SW 1271 (cell line): Measurements from ENCODE around the gene PACRGL.
"Not testable (repeated sequence)": the region's sequence is repeated elsewhere in the genome, so short reads cannot be mapped to it uniquely, and the experiment has no call there.

Experiments used
- DNase-seq, 2 experiments: peaks; one replicate each; lab custom pipeline; 2025; lab: John Stamatoyannopoulos, UW

The PACRGL gene

DNA sequence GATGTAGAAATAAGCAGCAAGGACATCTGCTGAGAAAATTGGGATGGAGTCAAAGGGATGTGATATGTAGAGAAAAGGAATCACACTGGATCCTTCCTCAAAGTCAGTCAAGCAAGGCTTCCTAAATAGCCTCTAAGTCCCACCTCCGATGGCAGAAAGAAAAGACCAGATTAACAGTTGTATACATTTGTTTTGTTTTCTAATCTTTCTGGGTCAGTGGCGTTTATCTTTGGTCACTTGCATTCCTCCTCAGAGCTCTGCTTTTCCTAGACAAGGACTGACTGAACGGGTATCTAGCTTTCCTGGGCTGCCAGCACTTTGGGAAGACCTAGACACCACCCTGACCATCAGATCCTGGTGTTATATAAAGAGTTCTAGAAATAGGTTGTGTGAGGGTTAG, 23.2 kb downstream of the PACRGL start:
- DNase-seq, result no peak

- DNase-seq, result no peak
Observed at GRCh38 chr4:20724915-20725314, 24.7 kb downstream of the PACRGL start.

DNA sequence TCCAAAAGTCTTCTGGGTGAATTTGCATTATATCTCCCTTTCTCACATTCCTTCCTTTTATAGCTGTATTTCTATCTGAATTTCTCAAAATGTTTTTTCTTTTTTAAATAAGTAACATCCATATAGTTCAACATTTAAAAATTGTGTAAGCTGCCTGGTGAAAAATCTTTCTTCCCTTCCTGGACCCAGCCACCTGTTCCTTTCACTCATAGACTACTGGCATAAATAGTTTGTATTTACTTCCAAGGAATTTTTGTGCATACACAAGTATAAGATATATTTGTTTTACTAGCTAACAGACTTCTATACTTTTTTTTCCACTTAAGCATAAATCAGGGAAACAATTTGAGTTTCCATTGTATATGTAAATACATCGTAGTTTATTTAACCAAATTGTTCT, 35.7 kb downstream of the PACRGL start:
- DNase-seq, result no peak

GRCh38 chr4:20746000-20746399, 45.7 kb downstream of the PACRGL start:
- not testable (repeated sequence) for DNase-seq

DNA sequence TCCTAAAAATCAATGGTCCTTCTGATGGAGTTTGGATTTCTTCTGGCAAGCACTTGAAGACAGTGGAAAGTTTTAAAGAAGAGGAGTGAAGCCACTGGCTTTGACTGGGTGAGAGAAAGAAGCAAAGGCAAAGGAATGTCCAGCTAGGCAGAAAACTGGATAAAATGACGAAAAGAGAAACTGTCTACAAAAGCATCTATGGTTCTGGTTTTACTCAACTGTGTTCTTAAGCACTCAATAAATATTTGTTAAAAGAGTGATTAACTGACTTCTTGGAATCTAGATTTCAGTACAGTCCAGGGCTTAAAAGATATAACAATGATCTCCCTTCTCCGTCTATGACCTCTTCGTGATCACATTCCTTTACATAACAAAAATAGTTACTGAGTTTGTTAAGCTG, 52.4 kb downstream of the PACRGL start:
- DNase-seq, result no peak

DNA sequence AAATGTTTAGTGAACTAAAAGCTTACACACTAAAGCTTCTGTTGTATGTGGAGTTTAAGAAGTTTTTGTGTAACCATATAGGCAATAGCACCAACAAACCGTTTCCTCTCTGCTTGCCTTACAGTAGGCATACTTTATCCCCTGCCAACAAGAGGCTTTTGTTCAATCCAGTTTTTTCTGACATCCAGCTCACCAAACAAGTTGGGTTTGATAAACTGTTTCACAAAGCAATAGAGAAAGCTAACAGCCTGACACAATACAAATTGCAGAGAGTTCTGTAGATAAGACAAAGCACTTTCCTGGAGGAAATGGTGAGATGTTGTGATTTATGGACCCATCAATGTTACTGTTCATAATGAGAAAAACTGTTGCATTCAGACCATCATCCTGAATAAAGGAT, 53.8 kb downstream of the PACRGL start:
- DNase-seq, result no peak

- DNase-seq, result no peak
Observed at GRCh38 chr4:20760053-20760452, 59.8 kb downstream of the PACRGL start.

DNA sequence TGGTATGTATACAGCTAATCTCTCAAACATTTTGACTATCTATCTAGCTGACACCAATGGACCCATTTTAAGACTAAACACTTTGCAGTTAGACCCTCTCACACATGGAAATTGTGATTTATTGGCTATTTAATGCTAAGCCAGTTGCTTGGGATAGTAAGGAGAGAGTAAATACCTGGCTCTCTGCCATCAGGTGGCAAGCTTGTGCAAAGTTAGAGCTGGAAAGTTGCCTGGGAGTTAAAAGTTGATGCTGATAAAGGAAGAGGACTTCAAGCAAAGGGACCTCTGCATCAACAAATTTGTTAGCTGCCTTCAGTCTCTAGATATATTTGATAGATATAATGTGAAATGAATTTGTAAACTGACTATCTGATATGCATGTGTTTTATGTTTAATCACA, 61.1 kb downstream of the PACRGL start:
- no peak for DNase-seq

DNA sequence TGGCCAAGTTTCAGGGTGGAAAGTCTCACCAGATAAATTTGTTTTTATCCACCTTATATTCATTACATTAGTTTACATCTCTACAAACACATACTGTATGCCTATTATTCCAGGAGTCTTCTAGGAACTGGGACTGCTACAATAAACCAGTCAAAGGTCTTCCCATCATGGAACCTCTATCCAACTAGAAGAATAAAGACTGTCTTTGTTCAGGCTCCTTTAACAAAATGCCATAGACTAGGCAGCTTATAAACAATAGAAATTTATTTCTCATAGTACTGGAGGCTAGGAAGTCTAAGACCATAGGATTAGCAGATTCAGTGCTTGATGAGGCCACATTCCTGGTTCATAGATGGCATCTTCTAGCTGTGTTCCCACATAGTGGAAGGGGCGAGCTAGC, 61.6 kb downstream of the PACRGL start:
- DNase-seq, result no peak

GRCh38 chr4:20764366-20764992, 64.2 kb downstream of the PACRGL start:
- DNase-seq, result no peak

DNA sequence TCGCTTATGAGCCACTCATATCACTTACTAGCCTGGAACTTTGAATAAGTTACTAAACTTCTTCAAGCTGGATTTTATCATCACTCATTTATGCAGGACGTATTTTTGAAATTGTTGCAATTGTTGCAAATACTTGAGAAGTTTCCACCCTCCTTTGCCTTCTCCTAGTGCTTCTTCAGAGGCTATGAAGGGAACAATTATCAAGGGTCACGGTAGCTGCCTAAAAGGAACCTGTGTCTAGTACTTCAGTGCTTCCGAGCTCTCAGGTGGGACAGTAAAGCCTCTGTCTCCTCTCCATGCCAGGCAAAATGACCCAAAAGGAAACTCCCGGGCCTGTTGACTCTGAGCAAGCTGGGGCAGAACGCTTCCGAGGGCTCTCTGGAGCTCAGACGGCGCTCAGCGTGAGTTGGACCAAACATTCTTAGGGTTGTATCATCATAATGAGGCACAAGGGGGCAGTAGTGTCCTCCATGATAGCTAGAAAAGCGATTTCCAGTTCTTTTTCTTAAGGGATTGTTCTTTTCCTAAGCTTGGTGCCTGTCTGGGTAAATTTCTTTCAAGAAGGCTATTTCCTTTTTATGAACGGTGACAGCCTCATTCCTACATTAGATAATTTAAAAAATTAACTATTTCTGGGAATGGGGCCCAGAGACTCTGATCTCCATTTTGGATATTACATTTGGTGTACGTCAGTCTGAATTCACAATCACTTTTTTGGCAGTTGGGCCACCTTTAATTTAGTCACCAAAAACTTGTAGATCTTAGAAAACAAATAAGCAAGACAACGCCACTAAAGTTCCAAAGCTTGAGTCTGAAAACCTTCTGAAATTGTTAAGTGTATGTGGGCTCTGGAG, 73.1 kb downstream of the PACRGL start:
- peak in 1 of 2 experiments; percentile 35 for DNase-seq

DNA sequence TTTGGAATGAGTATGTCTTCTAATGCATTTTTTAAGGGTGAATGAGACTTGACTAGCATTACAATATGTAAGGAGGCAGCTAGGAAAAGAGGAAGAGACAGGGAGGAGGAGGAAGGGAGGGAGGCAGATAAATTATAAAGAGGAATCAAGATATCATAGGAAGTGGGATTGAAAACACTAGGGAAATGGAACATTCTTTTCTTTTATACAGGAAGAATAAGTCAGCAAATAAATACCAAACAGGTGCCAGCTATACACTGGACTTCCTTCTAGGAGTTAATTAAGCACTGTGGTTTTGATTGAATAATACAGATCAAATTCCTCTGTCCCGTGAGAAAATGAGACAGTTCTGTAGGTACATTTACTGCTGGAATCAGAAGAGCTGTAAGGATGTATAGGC, 78.6 kb downstream of the PACRGL start:
- DNase-seq, result no peak

GRCh38 chr4:20783134-20783533, 82.9 kb downstream of the PACRGL start:
- not testable (repeated sequence) for DNase-seq

- no peak for DNase-seq
Observed at GRCh38 chr4:20787940-20788665, 87.8 kb downstream of the PACRGL start.
